ENCODE data around the gene NPEPPS. TPM values are rescaled to one million over a fixed set of nuclear protein-coding genes. Genes with fewer than 3 reads are reported as not detected.
"Not testable (repeated sequence)": the region's sequence is repeated elsewhere in the genome, so short reads cannot be mapped to it uniquely, and the experiment has no call there.

NPEPPS gene
- total RNA-seq, 1 experiment from 2014 or later = 117 TPM

- H2BK12ac ChIP-seq (ENCODE audit: insufficient read length, low read depth, low read length); H4K20me1 ChIP-seq (ENCODE audit: control insufficient read depth, insufficient read depth, insufficient read length); H3K27me3 ChIP-seq (ENCODE audit: insufficient read depth, low read length); H2BK120ac ChIP-seq (ENCODE audit: low read depth, low read length, poor library complexity, severe bottlenecking); H3K79me1 ChIP-seq (ENCODE audit: insufficient read depth, low read depth, low read length, poor library complexity, severe bottlenecking); H3K4me1 ChIP-seq (ENCODE audit: insufficient read depth, low read length); H3K4me2 ChIP-seq (ENCODE audit: insufficient read depth, insufficient read length, low read length); H2AK5ac ChIP-seq (ENCODE audit: insufficient read length, low read length); H3K18ac ChIP-seq (ENCODE audit: insufficient read length, low read depth, low read length); H3K4ac ChIP-seq (ENCODE audit: low read depth, low read length); H2BK20ac ChIP-seq (ENCODE audit: low read depth, low read length, poor library complexity, severe bottlenecking); H4K91ac ChIP-seq (ENCODE audit: insufficient read length, low read depth, low read length); H3K9me3 Mint-ChIP-seq; H4K8ac ChIP-seq (replicated peaks; ENCODE audit: insufficient read length, low read depth, low read length); H3K4me1 Mint-ChIP-seq; H3K36me3 Mint-ChIP-seq (ENCODE audit: insufficient read depth in 1 of 3, low read depth in 3 of 3); H3K27ac ChIP-seq (ENCODE audit: insufficient read length, low read depth, low read length); H3K27me3 Mint-ChIP-seq (ENCODE audit: low read depth); H3K23ac ChIP-seq (ENCODE audit: insufficient read length, low read depth, low read length); H3K23me2 ChIP-seq (ENCODE audit: insufficient read length, low read depth, low read length, poor library complexity, severe bottlenecking); H2BK5ac ChIP-seq (ENCODE audit: insufficient read length, low read length); H3K27ac Mint-ChIP-seq; H3K9ac ChIP-seq (ENCODE audit: extremely low read depth, insufficient read length, low read length); H3K79me2 ChIP-seq (ENCODE audit: insufficient read depth, low read length); H2BK15ac ChIP-seq (ENCODE audit: low read depth, low read length); H2AFZ ChIP-seq (ENCODE audit: low read length); H3K56ac ChIP-seq (ENCODE audit: insufficient read length, low read depth, low read length); H3K14ac ChIP-seq (ENCODE audit: insufficient read depth, low read length); H4K5ac ChIP-seq (ENCODE audit: insufficient read length, low read depth, low read length); H3K9me3 ChIP-seq (ENCODE audit: control insufficient read depth, low read depth, low read length); H3T11ph ChIP-seq (ENCODE audit: low read length): not testable (repeated sequence)
- peak; percentile 39 for DNase-seq
- no CpG with 5 or more reads among the region's 61 CpGs for WGBS (ENCODE audit: extremely low coverage, insufficient read length, low lambda C conversion rate)
- H3K4me3 Mint-ChIP-seq = peak overlapping the region; percentile 92 to 98; a peak in 4 of 5 replicates
These were observed 419 bp downstream of the NPEPPS start for GRCh38 chr17:47531233-47531820.

- H3K4me1 Mint-ChIP-seq; H2AFZ ChIP-seq (ENCODE audit: low read length); H2BK15ac ChIP-seq (ENCODE audit: low read depth, low read length); H3K79me2 ChIP-seq (ENCODE audit: insufficient read depth, low read length); H2BK12ac ChIP-seq (ENCODE audit: insufficient read length, low read depth, low read length); H3K36me3 Mint-ChIP-seq (ENCODE audit: insufficient read depth in 1 of 3, low read depth in 3 of 3); H3K4me1 ChIP-seq (ENCODE audit: insufficient read depth, low read length); H3T11ph ChIP-seq (ENCODE audit: low read length); H4K5ac ChIP-seq (ENCODE audit: insufficient read length, low read depth, low read length); H3K23ac ChIP-seq (ENCODE audit: insufficient read length, low read depth, low read length); H3K14ac ChIP-seq (ENCODE audit: insufficient read depth, low read length); H4K8ac ChIP-seq (replicated peaks; ENCODE audit: insufficient read length, low read depth, low read length); H3K27me3 ChIP-seq (ENCODE audit: insufficient read depth, low read length); H3K79me1 ChIP-seq (ENCODE audit: insufficient read depth, low read depth, low read length, poor library complexity, severe bottlenecking); H3K23me2 ChIP-seq (ENCODE audit: insufficient read length, low read depth, low read length, poor library complexity, severe bottlenecking); H3K4ac ChIP-seq (ENCODE audit: low read depth, low read length); H3K9me3 Mint-ChIP-seq; DNase-seq; H3K27ac ChIP-seq (ENCODE audit: insufficient read length, low read depth, low read length); H3K27me3 Mint-ChIP-seq (ENCODE audit: low read depth); H3K56ac ChIP-seq (ENCODE audit: insufficient read length, low read depth, low read length); H3K9ac ChIP-seq (ENCODE audit: extremely low read depth, insufficient read length, low read length); H4K20me1 ChIP-seq (ENCODE audit: control insufficient read depth, insufficient read depth, insufficient read length); H3K9me3 ChIP-seq (ENCODE audit: control insufficient read depth, low read depth, low read length); H2BK5ac ChIP-seq (ENCODE audit: insufficient read length, low read length); H3K4me3 Mint-ChIP-seq; H2AK5ac ChIP-seq (ENCODE audit: insufficient read length, low read length); H3K18ac ChIP-seq (ENCODE audit: insufficient read length, low read depth, low read length); H4K91ac ChIP-seq (ENCODE audit: insufficient read length, low read depth, low read length); H3K4me2 ChIP-seq (ENCODE audit: insufficient read depth, insufficient read length, low read length); H2BK120ac ChIP-seq (ENCODE audit: low read depth, low read length, poor library complexity, severe bottlenecking); H2BK20ac ChIP-seq (ENCODE audit: low read depth, low read length, poor library complexity, severe bottlenecking): not testable (repeated sequence)
- WGBS (ENCODE audit: extremely low coverage, insufficient read length, low lambda C conversion rate) = no CpG with 5 or more reads among the region's 3 CpGs
- peak overlapping the region in 2 of 3 experiments; percentile 12 to 71; a peak in 2 of 7 replicates for H3K27ac Mint-ChIP-seq
These were observed 8.2 kb downstream of the NPEPPS start for GRCh38 chr17:47539085-47539484.
